Thymus (tissue), 11 donors: ENCODE measurements around the gene ZDHHC7. TPM values are rescaled to one million over a fixed set of nuclear protein-coding genes. Genes with fewer than 3 reads are reported as not detected.

Experiments
- DNase-seq, 9 donors: peaks; one replicate each; pipeline ENCODE4 v3.0.0-alpha.2; 2013; ENCODE audit warnings: low spot score in 9 of 9, low read depth in 6 of 9, missing footprints in 1 of 9
- H3K27ac ChIP-seq, 2 donors: one replicate each; pipeline ENCODE4 v1.5.1; 2013; ENCODE audit warnings: control low read depth in 1 of 2, low read depth in 1 of 2, low read length in 1 of 2, mild to moderate bottlenecking in 1 of 2, moderate library complexity in 1 of 2
- H3K27me3 ChIP-seq, 2 donors: one replicate each; pipeline ENCODE4 v1.5.1; 2013; ENCODE audit warnings: low read length in 1 of 2; ENCODE audit not compliant: control insufficient read depth in 2 of 2, insufficient read depth in 1 of 2
- H3K36me3 ChIP-seq, 2 donors: one replicate each; pipeline ENCODE4 v1.5.1; 2013; ENCODE audit warnings: low read length in 1 of 2, mild to moderate bottlenecking in 1 of 2, moderate library complexity in 1 of 2; ENCODE audit not compliant: control insufficient read depth in 2 of 2, insufficient read depth in 2 of 2
- H3K4me1 ChIP-seq, 2 donors: one replicate each; pipeline ENCODE4 v1.5.1; 2013; ENCODE audit warnings: low read length in 2 of 2; ENCODE audit not compliant: control insufficient read depth in 2 of 2, insufficient read depth in 2 of 2
- H3K4me3 ChIP-seq, 2 donors: one replicate each; pipeline ENCODE4 v1.5.1; 2013; ENCODE audit warnings: low read length in 2 of 2, control low read depth in 1 of 2, mild to moderate bottlenecking in 1 of 2
- H3K9me3 ChIP-seq, 2 donors: one replicate each; pipeline ENCODE4 v1.5.1; 2013; ENCODE audit warnings: low read length in 1 of 2, mild to moderate bottlenecking in 1 of 2; ENCODE audit not compliant: control insufficient read depth in 2 of 2, insufficient read depth in 1 of 2
- WGBS: extraction: QIAGEN DNeasy Blood & Tissue Kit; methylation state at CpG from one replicate; pipeline ENCODE4 v1.1.7; 2013; 5-methylcytosine and 5-hydroxymethylcytosine counted together
- polyA plus RNA-seq: library from polyadenylated mRNA; stranded (reverse); fragments of 200-250 nt; gene quantifications from one replicate; pipeline ENCODE4 v1.2.3, GENCODE V29; 2013
- total RNA-seq: library from RNA; stranded (reverse); fragments of 120-200 nt; gene quantifications from one replicate; pipeline ENCODE4 v1.2.4, GENCODE V29; 2013
- donor health status: healthy.

Gene ZDHHC7
- total and polyA plus RNA-seq, 2 donors = 19.0 to 24.6 TPM

DNA sequence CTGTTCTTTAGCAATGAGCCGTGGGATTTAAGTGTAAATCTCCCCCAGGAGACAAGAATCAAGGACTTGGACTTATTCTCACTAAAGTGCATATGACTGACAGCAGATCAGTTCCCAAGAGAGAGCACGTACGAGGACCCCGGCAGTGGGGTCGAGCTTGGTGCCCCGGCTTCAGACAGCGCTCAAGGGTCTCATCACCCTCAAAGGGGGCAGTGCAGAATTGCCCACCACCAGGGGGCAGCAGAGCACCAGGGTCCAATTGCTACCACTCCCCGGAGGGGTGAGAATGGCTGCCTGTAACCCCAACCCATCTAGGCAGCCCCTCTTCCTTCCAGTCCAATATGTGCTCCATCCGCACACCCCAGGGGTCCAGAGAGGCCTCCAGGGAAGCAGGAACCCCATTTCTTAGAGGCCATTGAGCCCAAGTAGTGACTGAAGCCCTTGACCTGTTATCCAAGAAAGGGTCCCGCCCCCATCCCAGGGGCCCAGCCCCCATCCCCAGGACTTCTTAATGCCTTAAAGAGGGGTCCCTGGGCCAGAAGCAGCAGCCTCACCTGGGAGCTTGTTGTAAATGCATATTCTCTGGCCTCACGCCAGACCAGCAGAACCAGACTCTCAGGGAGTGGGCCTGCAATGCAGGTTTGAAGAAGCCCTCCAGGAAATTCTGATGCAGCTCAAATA lies 86.1 kb downstream of the ZDHHC7 start:
- H3K9me3 ChIP-seq = no peaks in the 10 kb centered on the region
- peaks cover 0 to 5% of the 10 kb centered on the region in 2 donors for H3K4me1 ChIP-seq
- H3K36me3 ChIP-seq = no peaks in the 10 kb centered on the region
- DNase-seq = peak; percentile 6 to 61 (median 30)
- no peak overlapping the region for H3K4me3 ChIP-seq
- WGBS = 73% methylated on average over 11 of the region's 11 CpGs
- H3K27me3 ChIP-seq = no peaks in the 10 kb centered on the region
- no peak overlapping the region for H3K27ac ChIP-seq

DNA sequence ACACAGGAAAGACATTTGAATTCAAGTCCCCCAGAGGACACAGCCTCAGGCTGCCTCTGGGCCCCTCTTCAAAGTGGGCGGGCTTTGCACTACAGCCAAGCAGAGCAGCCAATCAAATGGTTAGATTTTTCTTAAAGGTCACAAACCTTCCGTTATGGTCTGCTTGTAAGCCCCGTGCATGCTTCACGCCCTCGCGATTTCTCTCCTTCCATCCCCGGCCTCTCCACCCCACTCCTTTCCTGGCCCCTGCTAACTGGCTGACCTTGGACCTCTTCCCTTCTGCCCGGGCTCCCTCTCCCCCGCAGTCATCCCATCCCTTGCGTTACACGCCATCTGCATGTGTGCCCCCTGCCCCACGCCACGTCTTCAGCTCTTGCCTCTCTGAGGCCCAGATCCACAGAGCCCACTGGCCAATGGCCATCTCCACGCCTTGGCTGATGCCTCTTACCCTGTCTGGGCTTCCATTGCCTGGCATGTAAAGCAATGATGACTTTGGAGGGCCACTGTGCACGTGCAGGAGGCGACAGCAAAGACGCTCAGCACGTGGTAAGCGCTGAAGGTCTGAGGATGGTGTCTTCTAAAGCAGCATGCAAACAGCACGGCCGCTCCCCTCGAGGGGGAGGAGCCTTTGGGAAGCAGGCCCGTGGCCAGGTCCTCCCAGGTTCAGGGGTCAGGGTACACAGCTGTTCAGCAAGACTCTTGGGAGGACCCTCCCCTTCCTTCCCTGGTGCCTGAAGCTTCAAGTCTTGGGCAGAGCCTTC lies 86.8 kb downstream of the ZDHHC7 start:
- Histone ChIP-seq H3K27me3 (peaks cover 0 to 3% of the 10 kb centered on the region in 2 donors), H3K4me3 (no peak overlapping the region), H3K27ac (no peak overlapping the region), H3K36me3 (no peaks in the 10 kb centered on the region), H3K4me1 (peaks cover 0 to 5% of the 10 kb centered on the region in 2 donors), H3K9me3 (no peaks in the 10 kb centered on the region)
- no peak for DNase-seq
- 90% methylated on average over 23 of the region's 23 CpGs for WGBS

Other genes with a start within 250 kb of the ZDHHC7 start
- gene CRISPLD2, start 191.6 kb downstream of the ZDHHC7 start, total RNA-seq = 2.1 TPM
- 7.2 TPM for gene CRISPLD2, start 191.6 kb downstream of the ZDHHC7 start, polyA plus RNA-seq
- gene KIAA0513, start 16.3 kb upstream of the ZDHHC7 start, total RNA-seq = 3.4 TPM
- 5.2 TPM for gene KIAA0513, start 16.3 kb upstream of the ZDHHC7 start, polyA plus RNA-seq
- gene CIBAR2, start 100.9 kb upstream of the ZDHHC7 start, total RNA-seq = 0.09 TPM
- gene CIBAR2, start 100.9 kb upstream of the ZDHHC7 start, polyA plus RNA-seq = 0.46 TPM